ENCODE measurements around the gene ARHGEF7.

- TF ChIP-seq, protein P1, sequence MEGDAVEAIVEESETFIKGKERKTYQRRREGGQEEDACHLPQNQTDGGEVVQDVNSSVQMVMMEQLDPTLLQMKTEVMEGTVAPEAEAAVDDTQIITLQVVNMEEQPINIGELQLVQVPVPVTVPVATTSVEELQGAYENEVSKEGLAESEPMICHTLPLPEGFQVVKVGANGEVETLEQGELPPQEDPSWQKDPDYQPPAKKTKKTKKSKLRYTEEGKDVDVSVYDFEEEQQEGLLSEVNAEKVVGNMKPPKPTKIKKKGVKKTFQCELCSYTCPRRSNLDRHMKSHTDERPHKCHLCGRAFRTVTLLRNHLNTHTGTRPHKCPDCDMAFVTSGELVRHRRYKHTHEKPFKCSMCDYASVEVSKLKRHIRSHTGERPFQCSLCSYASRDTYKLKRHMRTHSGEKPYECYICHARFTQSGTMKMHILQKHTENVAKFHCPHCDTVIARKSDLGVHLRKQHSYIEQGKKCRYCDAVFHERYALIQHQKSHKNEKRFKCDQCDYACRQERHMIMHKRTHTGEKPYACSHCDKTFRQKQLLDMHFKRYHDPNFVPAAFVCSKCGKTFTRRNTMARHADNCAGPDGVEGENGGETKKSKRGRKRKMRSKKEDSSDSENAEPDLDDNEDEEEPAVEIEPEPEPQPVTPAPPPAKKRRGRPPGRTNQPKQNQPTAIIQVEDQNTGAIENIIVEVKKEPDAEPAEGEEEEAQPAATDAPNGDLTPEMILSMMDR (IDR thresholded peaks at IDR 0.05; ENCODE audit: insufficient read depth, low read length, poor library complexity, severe bottlenecking): no peak
- TF ChIP-seq EZH2phosphoT487 (conservative IDR thresholded peaks at IDR 0.05; ENCODE audit: low read length): no peak
Observed at GRCh38 chr13:111168107-111168506, 53.0 kb downstream of the ARHGEF7 start.

All from SU-DHL-6 (cell line).